ENCODE measurements around the gene SBF2. TPM values are rescaled to one million over a fixed set of nuclear protein-coding genes. Genes with fewer than 3 reads are reported as not detected.

The SBF2 gene
- total and polyA plus RNA-seq, 4 experiments from 2014 or later = 0.50 to 15.4 (median 10.2) TPM

Other genes starting within 250 kb of the SBF2 start
- gene ADM, start 10.9 kb upstream of the SBF2 start, total RNA-seq = under 1 TPM; 0.49 to 0.53 TPM
- under 1 TPM in 1 of 2 donors, not detected in 1; 0.31 TPM for gene ADM, start 10.9 kb upstream of the SBF2 start, polyA plus RNA-seq
- 10 to 100 TPM; 42.1 to 43.4 TPM for gene AMPD3, start 161.0 kb upstream of the SBF2 start, total RNA-seq
- 10 to 100 TPM; 10.9 to 18.2 TPM for gene AMPD3, start 161.0 kb upstream of the SBF2 start, polyA plus RNA-seq
- gene RNF141, start 247.0 kb upstream of the SBF2 start, total RNA-seq = 10 to 100 TPM; 15.6 to 16.3 TPM
- 10 to 100 TPM; 18.6 to 24.8 TPM for gene RNF141, start 247.0 kb upstream of the SBF2 start, polyA plus RNA-seq